ENCODE data around the gene MSH6. TPM values are rescaled to one million over a fixed set of nuclear protein-coding genes. Genes with fewer than 3 reads are reported as not detected.

Gene MSH6
- total RNA-seq, 2 experiments from 2014 or later = 291 to 525 TPM

DNA sequence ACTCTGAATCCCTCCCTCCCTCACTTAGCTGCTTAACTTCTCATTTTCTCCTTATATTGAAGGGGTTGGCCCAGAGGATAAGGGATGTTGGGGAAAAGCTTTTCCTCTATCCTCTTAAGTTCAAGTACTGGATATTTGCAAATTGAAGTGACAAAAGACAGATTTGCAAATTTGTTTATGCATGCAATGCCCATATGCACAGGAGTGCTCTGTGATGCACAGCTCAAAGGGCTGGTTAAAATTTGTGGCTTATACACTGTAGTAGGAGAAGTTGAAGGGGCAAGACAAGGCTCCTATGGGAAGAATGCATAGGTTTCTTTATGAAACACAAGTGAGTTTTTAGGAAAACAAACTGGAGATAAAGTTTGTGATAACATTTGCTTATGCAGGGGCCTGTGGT is 8.4 kb upstream of the MSH6 start:
- Histone ChIP-seq H3K79me2 (ENCODE audit: insufficient read depth, low read depth, low read length) (peaks cover 9% of the 10 kb centered on the region; the same call in 1 of the 2 replicates), H3K9me3 (ENCODE audit: low read length) (no peaks in the 10 kb centered on the region; the same call in 1 of the 2 replicates), H3K4me1 (ENCODE audit: insufficient read depth, low read length, poor library complexity, severe bottlenecking) (peaks cover 15% of the 10 kb centered on the region), H4K20me1 (ENCODE audit: insufficient read depth, low read length) (no peaks in the 10 kb centered on the region), H2AFZ (ENCODE audit: low read length) (no peak overlapping the region), H3K4me3 (ENCODE audit: low read depth, low read length, poor library complexity, severe bottlenecking) (no peak overlapping the region), H3K36me3 (ENCODE audit: insufficient read depth, low read length) (peaks cover 78% of the 10 kb centered on the region), H3K27ac (ENCODE audit: low read depth, low read length, poor library complexity, severe bottlenecking) (no peak overlapping the region), H3K4me2 (ENCODE audit: low read length) (no peak overlapping the region), H3K9me2 (ENCODE audit: insufficient read depth, low read length) (no peaks in the 10 kb centered on the region)
- no peak for DNase-seq (ENCODE audit: low spot score)
- TF ChIP-seq, protein P1, sequence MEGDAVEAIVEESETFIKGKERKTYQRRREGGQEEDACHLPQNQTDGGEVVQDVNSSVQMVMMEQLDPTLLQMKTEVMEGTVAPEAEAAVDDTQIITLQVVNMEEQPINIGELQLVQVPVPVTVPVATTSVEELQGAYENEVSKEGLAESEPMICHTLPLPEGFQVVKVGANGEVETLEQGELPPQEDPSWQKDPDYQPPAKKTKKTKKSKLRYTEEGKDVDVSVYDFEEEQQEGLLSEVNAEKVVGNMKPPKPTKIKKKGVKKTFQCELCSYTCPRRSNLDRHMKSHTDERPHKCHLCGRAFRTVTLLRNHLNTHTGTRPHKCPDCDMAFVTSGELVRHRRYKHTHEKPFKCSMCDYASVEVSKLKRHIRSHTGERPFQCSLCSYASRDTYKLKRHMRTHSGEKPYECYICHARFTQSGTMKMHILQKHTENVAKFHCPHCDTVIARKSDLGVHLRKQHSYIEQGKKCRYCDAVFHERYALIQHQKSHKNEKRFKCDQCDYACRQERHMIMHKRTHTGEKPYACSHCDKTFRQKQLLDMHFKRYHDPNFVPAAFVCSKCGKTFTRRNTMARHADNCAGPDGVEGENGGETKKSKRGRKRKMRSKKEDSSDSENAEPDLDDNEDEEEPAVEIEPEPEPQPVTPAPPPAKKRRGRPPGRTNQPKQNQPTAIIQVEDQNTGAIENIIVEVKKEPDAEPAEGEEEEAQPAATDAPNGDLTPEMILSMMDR (conservative IDR thresholded peaks at IDR 0.05; ENCODE audit: low read length) = no peak
- CTCF ChIA-PET (ENCODE audit: unreplicated experiment) = no interaction called here
- no TSS peak for BruUV-seq (replicated peaks)
- intact Hi-C loops (cut with micrococcal nuclease; ENCODE audit: unreplicated experiment) = no loop called here
- POLR2A ChIA-PET = interaction anchor here (0.9 to 1.1 kb wide), 2 partner anchors 30 to 291 kb away, joined by 3 to 5 read pairs; no protein-coding TSS in a partner anchor

DNA sequence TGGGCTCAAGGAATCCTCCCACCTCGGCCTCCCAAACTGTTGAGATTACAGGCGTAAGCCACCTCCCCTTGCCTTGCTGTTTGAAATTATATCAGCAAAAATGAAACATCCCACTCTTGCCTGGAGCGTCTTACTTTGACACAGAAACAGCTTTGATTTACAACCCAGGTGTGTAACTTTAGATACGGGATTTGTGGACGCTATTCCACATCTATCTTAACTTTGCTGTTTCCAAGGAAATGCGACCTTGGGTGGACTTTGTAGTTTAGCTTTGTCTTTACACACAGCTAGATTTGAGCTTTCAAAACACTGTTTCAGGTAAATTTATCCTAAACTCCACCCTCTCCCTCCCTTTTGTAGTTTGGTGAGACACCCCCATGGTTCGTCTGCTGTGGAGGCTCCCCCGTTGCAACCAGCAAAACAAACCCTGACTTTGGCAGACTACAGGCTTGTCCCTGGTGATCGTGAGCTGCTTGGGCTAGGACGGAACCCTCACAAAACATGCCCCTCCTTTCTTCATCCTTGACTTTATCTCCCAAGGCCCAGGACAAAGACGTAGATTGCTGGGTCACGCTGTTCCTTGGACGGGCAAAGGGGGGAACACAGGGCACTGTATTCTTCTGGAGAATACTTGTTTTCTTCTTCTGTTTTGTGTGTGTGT is 5.5 kb upstream of the MSH6 start:
- no TSS peak for BruUV-seq (replicated peaks)
- ChIA-PET POLR2A (interaction anchor here (0.7 to 1.2 kb wide), 4 partner anchors 15 to 115 kb away, joined by 3 to 4 read pairs (median 3); no protein-coding TSS in a partner anchor), CTCF (ENCODE audit: unreplicated experiment) (no interaction called here)
- H3K9me2 ChIP-seq (ENCODE audit: insufficient read depth, low read length) = no peaks in the 10 kb centered on the region
- DNase-seq (ENCODE audit: low spot score) = no peak
- no peak overlapping the region for H3K27ac ChIP-seq (ENCODE audit: low read depth, low read length, poor library complexity, severe bottlenecking)
- H2AFZ ChIP-seq (ENCODE audit: low read length) = no peak overlapping the region
- H3K4me1 ChIP-seq (ENCODE audit: insufficient read depth, low read length, poor library complexity, severe bottlenecking) = peaks cover 27% of the 10 kb centered on the region
- no peak for TF ChIP-seq EZH2phosphoT487 (IDR thresholded peaks at IDR 0.05; ENCODE audit: borderline replicate concordance, low read depth, low read length)
- TF ChIP-seq, protein P1 (conservative IDR thresholded peaks at IDR 0.05; ENCODE audit: low read length) = no peak
- no peak overlapping the region for H3K4me3 ChIP-seq (ENCODE audit: low read depth, low read length, poor library complexity, severe bottlenecking)
- no peaks in the 10 kb centered on the region for H4K20me1 ChIP-seq (ENCODE audit: insufficient read depth, low read length)
- no peaks in the 10 kb centered on the region for H3K9me3 ChIP-seq (ENCODE audit: low read length)
- peaks cover 59% of the 10 kb centered on the region for H3K36me3 ChIP-seq (ENCODE audit: insufficient read depth, low read length)
- no peak overlapping the region for H3K4me2 ChIP-seq (ENCODE audit: low read length)
- peaks cover 22% of the 10 kb centered on the region; the same call in 1 of the 2 replicates for H3K79me2 ChIP-seq (ENCODE audit: insufficient read depth, low read depth, low read length)
- intact Hi-C loops (cut with micrococcal nuclease; ENCODE audit: unreplicated experiment) = no loop called here

DNA sequence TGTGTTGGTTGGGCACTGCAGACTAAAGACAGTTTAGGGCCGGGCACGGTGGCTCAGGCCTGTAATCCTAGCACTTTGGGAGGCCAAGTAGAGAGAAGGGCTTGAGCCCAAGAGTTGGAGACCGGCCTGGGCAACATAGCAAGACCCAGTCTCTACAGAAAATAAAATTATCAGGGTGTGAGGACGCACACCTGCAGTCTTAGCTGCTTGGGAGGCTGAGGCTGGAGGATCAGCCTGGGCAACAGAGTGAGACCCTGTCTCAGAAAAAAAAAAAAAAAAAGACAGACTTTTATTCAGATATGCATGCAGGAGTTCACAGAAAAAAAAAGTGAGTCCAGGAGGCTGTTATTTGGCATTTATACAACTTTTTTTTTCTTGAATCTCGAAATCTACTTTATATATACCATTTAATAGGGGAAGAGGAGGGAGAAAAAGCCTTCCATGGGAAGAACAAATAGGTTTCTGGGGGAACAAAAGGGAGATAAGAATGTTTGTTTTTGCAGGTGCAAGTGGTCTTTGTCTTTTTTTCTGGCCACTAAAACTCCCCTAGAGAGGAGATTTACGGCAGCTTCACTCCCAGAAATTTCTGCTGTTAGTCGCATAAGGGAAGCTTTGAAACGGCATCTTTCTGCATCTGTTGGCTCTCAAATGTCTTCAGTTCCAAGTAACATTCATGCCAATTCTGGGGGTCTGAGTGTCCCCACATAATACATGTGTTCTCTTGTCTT is 4.1 kb upstream of the MSH6 start:
- no peak for DNase-seq (ENCODE audit: low spot score)
- Histone ChIP-seq H3K4me1 (ENCODE audit: insufficient read depth, low read length, poor library complexity, severe bottlenecking) (peaks cover 24% of the 10 kb centered on the region), H3K79me2 (ENCODE audit: insufficient read depth, low read depth, low read length) (peaks cover 27% of the 10 kb centered on the region), H3K27ac (ENCODE audit: low read depth, low read length, poor library complexity, severe bottlenecking) (no peak overlapping the region), H2AFZ (ENCODE audit: low read length) (no peak overlapping the region), H3K9me3 (ENCODE audit: low read length) (no peaks in the 10 kb centered on the region), H3K4me3 (ENCODE audit: low read depth, low read length, poor library complexity, severe bottlenecking) (no peak overlapping the region), H4K20me1 (ENCODE audit: insufficient read depth, low read length) (no peaks in the 10 kb centered on the region), H3K36me3 (ENCODE audit: insufficient read depth, low read length) (peaks cover 52% of the 10 kb centered on the region), H3K4me2 (ENCODE audit: low read length) (no peak overlapping the region), H3K9me2 (ENCODE audit: insufficient read depth, low read length) (no peaks in the 10 kb centered on the region)
- no TSS peak for BruUV-seq (replicated peaks)
- TF ChIP-seq, protein P1 (conservative IDR thresholded peaks at IDR 0.05; ENCODE audit: low read length) = no peak
- no peak for TF ChIP-seq EZH2phosphoT487 (IDR thresholded peaks at IDR 0.05; ENCODE audit: borderline replicate concordance, low read depth, low read length)
- CTCF ChIA-PET (ENCODE audit: unreplicated experiment) = no interaction called here
- intact Hi-C loops (cut with micrococcal nuclease; ENCODE audit: unreplicated experiment) = no loop called here
- POLR2A ChIA-PET = interaction anchor here (0.6 kb wide), 1 partner anchor 34 kb away, joined by 6 read pairs; no protein-coding TSS in a partner anchor

All from OCI-LY7 (cell line).